GM19238 (cell line): ENCODE measurements around the gene CORO7.
"Not testable (repeated sequence)": the region's sequence is repeated elsewhere in the genome, so short reads cannot be mapped to it uniquely, and the experiment has no call there.

Experiments
- DNase-seq: peaks from one replicate; pipeline ENCODE4 v3.0.0; 2011; ENCODE audit warnings: low spot score; ENCODE audit not compliant: insufficient read length

The CORO7 gene

GRCh38 chr16:4356820-4357219 lies 59.6 kb downstream of the CORO7 start:
- no peak for DNase-seq

- DNase-seq: no peak
Measured at GRCh38 chr16:4354512-4355409, 61.6 kb downstream of the CORO7 start.

- no peak for DNase-seq
Measured at GRCh38 chr16:4353675-4354074, 62.7 kb downstream of the CORO7 start.

GRCh38 chr16:4352843-4353242 lies 63.6 kb downstream of the CORO7 start:
- no peak for DNase-seq

GRCh38 chr16:4351880-4352279 lies 64.5 kb downstream of the CORO7 start:
- no peak for DNase-seq

- peak; percentile 97 for DNase-seq
Measured at GRCh38 chr16:4350787-4351659, 65.4 kb downstream of the CORO7 start, which contains the start of gene PAM16. Gene PAM16 (minus strand): TSS chr16:4351321. CDS start chr16:4351234, 87 bp downstream.

- DNase-seq: no peak
Measured at GRCh38 chr16:4350365-4350786, 66.0 kb downstream of the CORO7 start.

GRCh38 chr16:4349332-4349731 lies 67.1 kb downstream of the CORO7 start:
- no peak for DNase-seq

- no peak for DNase-seq
Measured at GRCh38 chr16:4347765-4348509, 68.5 kb downstream of the CORO7 start.

- no peak for DNase-seq
Measured at GRCh38 chr16:4347010-4347409, 69.4 kb downstream of the CORO7 start.

GRCh38 chr16:4345836-4346781 lies 70.3 kb downstream of the CORO7 start:
- DNase-seq: no peak

GRCh38 chr16:4344983-4345835 lies 71.2 kb downstream of the CORO7 start:
- DNase-seq: no peak

- not testable (repeated sequence) for DNase-seq
Measured at GRCh38 chr16:4344300-4344982, 72.0 kb downstream of the CORO7 start.

- no peak for DNase-seq
Measured at GRCh38 chr16:4342866-4343744, 73.3 kb downstream of the CORO7 start.

- no peak for DNase-seq
Measured at GRCh38 chr16:4341250-4341649, 75.1 kb downstream of the CORO7 start.

- no peak for DNase-seq
Measured at GRCh38 chr16:4340443-4340842, 76.0 kb downstream of the CORO7 start.

- no peak for DNase-seq
Measured at GRCh38 chr16:4339909-4340308, 76.5 kb downstream of the CORO7 start.

GRCh38 chr16:4339455-4339854 lies 76.9 kb downstream of the CORO7 start:
- no peak for DNase-seq
